Activated CD8-positive, alpha-beta memory T cell treated with anti-CD3 and anti-CD28 coated beads, Interleukin-2, amount 50 U/mL, for 4 hours (primary cell): ENCODE measurements around the gene TSPAN10.

ENCODE experiments used
- DNase-seq: peaks from one replicate; pipeline ENCODE4 v3.0.0-alpha.2; 2020

TSPAN10 gene

GRCh38 chr17:81690549-81690948, 53.6 kb downstream of the TSPAN10 start:
- no peak for DNase-seq

DNA sequence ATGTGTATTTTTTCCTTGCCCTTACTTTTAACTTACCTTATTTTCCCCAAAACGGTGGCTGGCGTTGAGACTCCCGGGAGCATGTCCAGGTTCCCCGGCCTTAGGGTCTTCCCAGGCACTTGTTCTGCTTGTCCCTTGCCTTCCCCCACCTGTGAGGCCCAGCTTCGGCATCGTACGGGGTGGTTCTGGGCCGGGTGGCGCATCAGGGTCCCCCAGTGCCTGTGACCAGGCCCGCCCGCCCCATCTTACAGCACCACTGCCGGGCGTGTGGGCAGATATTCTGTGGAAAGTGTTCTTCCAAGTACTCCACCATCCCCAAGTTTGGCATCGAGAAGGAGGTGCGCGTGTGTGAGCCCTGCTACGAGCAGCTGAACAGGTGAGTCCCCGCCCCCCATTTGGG, 54.2 kb downstream of the TSPAN10 start:
- no peak for DNase-seq

DNA sequence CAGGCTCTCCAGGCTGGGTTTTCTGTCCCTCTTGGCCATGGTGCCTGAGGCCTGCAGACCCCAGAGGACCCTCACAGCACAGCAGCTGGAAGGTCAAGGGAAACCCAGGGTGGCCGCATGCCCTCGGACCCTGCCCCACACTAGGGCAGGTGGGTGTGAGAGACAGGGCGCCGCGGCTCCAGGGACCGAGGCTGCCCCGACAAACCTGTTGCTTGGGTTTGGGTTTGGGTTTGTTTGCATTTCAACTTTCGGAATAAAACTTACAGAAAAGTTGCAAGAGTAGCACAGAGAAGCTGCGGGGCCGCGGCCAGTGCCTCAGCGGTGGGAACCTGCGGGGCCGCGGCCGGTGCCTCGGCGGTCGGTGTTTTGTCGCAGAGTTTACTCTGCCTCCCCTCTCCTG, 54.6 kb downstream of the TSPAN10 start:
- no peak for DNase-seq

GRCh38 chr17:81693509-81694210, 56.7 kb downstream of the TSPAN10 start:
- DNase-seq, result no peak

GRCh38 chr17:81694810-81695209, 57.8 kb downstream of the TSPAN10 start:
- no peak for DNase-seq

- no peak for DNase-seq
These were observed 58.2 kb downstream of the TSPAN10 start for GRCh38 chr17:81695211-81695610.

DNA sequence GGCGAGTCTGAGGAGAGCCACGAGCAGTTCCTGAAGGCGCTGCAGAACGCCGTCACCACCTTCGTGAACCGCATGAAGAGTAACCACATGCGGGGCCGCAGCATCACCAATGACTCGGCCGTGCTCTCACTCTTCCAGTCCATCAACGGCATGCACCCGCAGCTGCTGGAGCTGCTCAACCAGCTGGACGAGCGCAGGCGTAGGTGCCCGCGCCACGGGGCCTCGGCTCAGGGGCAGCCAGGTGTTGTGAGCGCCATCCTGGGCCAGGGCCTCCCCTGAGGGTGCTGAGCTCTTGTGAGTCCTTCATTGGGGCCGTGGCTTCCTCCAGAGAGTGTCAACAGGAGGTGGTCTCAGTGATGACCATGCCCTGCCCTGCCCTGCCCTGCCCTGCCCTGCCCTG, 58.8 kb downstream of the TSPAN10 start:
- DNase-seq, result no peak

- no peak for DNase-seq
These were observed 59.4 kb downstream of the TSPAN10 start for GRCh38 chr17:81696218-81696941.

- DNase-seq, result no peak
These were observed 60.5 kb downstream of the TSPAN10 start for GRCh38 chr17:81697261-81698044.
